Natural killer cell (primary cell): ENCODE data around the gene ETV3. TPM values are rescaled to one million over a fixed set of nuclear protein-coding genes. Genes with fewer than 3 reads are reported as not detected.
"Not testable (repeated sequence)": the region's sequence is repeated elsewhere in the genome, so short reads cannot be mapped to it uniquely, and the experiment has no call there.

Experiments used
- ATAC-seq, 3 donors: fragments of 150-1000 bp in 2 of 3; fragments of 200-7000 bp in 1 of 3; cut with Tn5 transposase; 1 replicate in 1 of 3; 2 replicates in 2 of 3; pipeline ENCODE4 v1.10.0; 2021; ENCODE audit warnings: mild to moderate bottlenecking in 2 of 3, moderate library complexity in 2 of 3
- DNase-seq, 2 donors: peaks; one replicate each; pipeline versions ENCODE4 v3.0.0 to v3.0.0-alpha.2; 2013 to 2021; ENCODE audit warnings: mixed read lengths in 1 of 2
- H3K27ac ChIP-seq: one replicate; pipeline ENCODE4 v1.5.1; 2013; ENCODE audit warnings: mild to moderate bottlenecking, low read length
- H3K27me3 ChIP-seq: one replicate; pipeline ENCODE4 v1.6.1; 2013; ENCODE audit warnings: low read length; ENCODE audit not compliant: control insufficient read depth, insufficient read depth
- H3K36me3 ChIP-seq: one replicate; pipeline ENCODE4 v1.6.1; 2013; ENCODE audit warnings: low read length; ENCODE audit not compliant: control insufficient read depth, insufficient read depth
- H3K4me1 ChIP-seq: one replicate; pipeline ENCODE4 v1.6.1; 2013; ENCODE audit warnings: low read length; ENCODE audit not compliant: control insufficient read depth, insufficient read depth
- H3K4me3 ChIP-seq: one replicate; pipeline ENCODE4 v1.5.1; 2013; ENCODE audit warnings: low read length
- H3K9me3 ChIP-seq: one replicate; pipeline ENCODE4 v1.6.1; 2013; ENCODE audit warnings: low read length; ENCODE audit not compliant: control insufficient read depth, insufficient read depth
- H3K27ac Mint-ChIP-seq, 2 donors: one replicate each; pipeline ENCODE4 v1.8.0; 2022; ENCODE audit warnings: mild to moderate bottlenecking in 2 of 2, mixed read lengths in 2 of 2, moderate library complexity in 1 of 2
- H3K27me3 Mint-ChIP-seq, 2 donors: one replicate each; pipeline ENCODE4 v1.8.0; 2022; ENCODE audit warnings: low read depth in 2 of 2, mixed read lengths in 2 of 2
- H3K36me3 Mint-ChIP-seq: one replicate; pipeline ENCODE4 v1.8.0; 2022; ENCODE audit warnings: mixed read lengths
- H3K4me1 Mint-ChIP-seq, 2 donors: one replicate each; pipeline ENCODE4 v1.8.0; 2022; ENCODE audit warnings: mixed read lengths in 2 of 2
- H3K4me3 Mint-ChIP-seq: one replicate; pipeline ENCODE4 v1.8.0; 2022; ENCODE audit warnings: mild to moderate bottlenecking, moderate library complexity, mixed read lengths
- H3K9me3 Mint-ChIP-seq, 2 donors: one replicate each; pipeline ENCODE4 v1.8.0; 2022; ENCODE audit warnings: mixed read lengths in 2 of 2
- CTCF ChIP-seq: fragments of 200-600 bp; IDR thresholded peaks from one replicate; pipeline ENCODE4 v1.8.0; 2022; ENCODE audit warnings: antibody characterized with exemption
- WGBS: methylation state at CpG from one replicate; pipeline ENCODE4 v1.1.7; 2013; ENCODE audit warnings: missing lambda C conversion rate; ENCODE audit not compliant: insufficient coverage; 5-methylcytosine and 5-hydroxymethylcytosine counted together
- intact Hi-C: fragments of 100-400 bp; cut with micrococcal nuclease; formaldehyde crosslinking; loops from one replicate; pipeline ENCODE4 v1.14.2; 2022
- total RNA-seq, 4 donors: library from RNA; stranded (reverse); fragments of 120-200 nt in 1 of 4; gene quantifications; one replicate each; pipeline versions ENCODE4 v1.2.3 to v1.2.4, GENCODE V29; 2013 to 2022

ETV3 gene
- total RNA-seq, 3 donors from 2014 or later (not counting 1 experiment from before 2014, with no cell fraction given) = 58.3 to 101 (median 76.6) TPM

- Histone ChIP-seq H3K4me1 (peaks cover 3% of the 10 kb centered on the region), H3K27ac (no peak overlapping the region), H3K4me3 (no peak overlapping the region), H3K9me3 (no peaks in the 10 kb centered on the region), H3K27me3 (peaks cover 2% of the 10 kb centered on the region), H3K36me3 (no peaks in the 10 kb centered on the region)
- Mint-ChIP-seq H3K27ac (no peak overlapping the region), H3K9me3 (no peaks in the 10 kb centered on the region), H3K4me3 (no peak overlapping the region), H3K36me3 (no peaks in the 10 kb centered on the region), H3K4me1 (no peaks in the 10 kb centered on the region), H3K27me3 (peaks cover 0 to 21% of the 10 kb centered on the region in 2 donors)
- no peak for DNase-seq
- TF ChIP-seq CTCF = no peak
- intact Hi-C loops = no loop called here
- WGBS = 43% methylated on average over 6 of the region's 6 CpGs
- no peak for ATAC-seq
Observed at GRCh38 chr1:157176591-157177121, 38.5 kb upstream of the ETV3 start.

DNA sequence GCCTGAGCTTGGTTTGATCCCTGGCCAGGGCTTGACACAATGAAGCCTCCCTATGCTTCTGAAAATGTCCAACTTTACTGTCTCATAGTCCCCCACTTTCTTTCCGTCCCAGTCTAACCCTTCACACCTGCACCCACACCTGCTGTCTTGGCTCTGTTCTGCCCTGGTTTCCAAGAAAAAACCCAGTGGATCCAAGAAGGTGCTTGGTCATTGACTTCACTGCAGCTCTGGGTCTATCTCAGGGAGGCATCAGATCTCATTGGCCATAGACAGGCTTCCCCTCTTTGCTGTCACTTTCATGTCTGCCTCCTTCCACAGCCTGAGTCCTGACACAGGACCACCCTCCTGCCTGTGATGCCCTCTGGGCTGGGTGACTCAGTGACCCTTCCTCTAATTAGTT is 37.8 kb upstream of the ETV3 start:
- Mint-ChIP-seq H3K4me1 (no peaks in the 10 kb centered on the region), H3K9me3 (no peaks in the 10 kb centered on the region), H3K27me3 (peaks cover 0 to 18% of the 10 kb centered on the region in 2 donors), H3K27ac (no peak overlapping the region), H3K4me3 (no peak overlapping the region), H3K36me3 (no peaks in the 10 kb centered on the region)
- ATAC-seq = no peak
- no peak for DNase-seq
- no peak for TF ChIP-seq CTCF
- 74% methylated on average over 1 of the region's 1 CpG for WGBS
- Histone ChIP-seq H3K4me1 (peaks cover 3% of the 10 kb centered on the region), H3K27me3 (peaks cover 2% of the 10 kb centered on the region), H3K9me3 (no peaks in the 10 kb centered on the region), H3K4me3 (no peak overlapping the region), H3K27ac (no peak overlapping the region), H3K36me3 (no peaks in the 10 kb centered on the region)
- intact Hi-C loops = no loop called here

DNA sequence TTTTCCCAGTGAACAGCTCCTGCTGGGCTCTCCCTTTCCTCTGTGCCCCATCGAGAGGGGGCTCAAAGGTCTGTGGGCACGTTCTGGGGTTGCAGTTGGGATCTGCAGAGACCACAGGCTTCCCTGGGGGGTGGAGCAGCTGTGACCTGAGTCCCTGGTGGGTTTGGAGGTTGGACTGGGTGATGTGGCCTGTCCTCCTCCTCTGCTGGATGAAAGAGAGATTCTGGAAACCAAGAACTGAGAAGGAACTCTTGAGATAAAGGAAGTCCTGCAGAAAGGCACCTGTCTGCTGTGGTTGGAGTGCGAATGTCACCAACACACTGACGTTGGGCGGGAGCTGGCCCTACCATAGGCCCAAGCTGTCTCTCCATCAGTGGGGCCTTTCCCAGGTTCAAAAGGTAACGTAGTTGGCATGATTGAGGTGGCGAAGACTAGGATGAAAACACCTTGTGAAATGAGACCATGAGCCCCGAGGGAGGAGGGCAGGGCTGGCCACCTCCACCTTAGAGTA is 35.8 kb upstream of the ETV3 start:
- no peaks in the 10 kb centered on the region for H3K36me3 ChIP-seq
- peaks cover 3% of the 10 kb centered on the region for H3K4me1 ChIP-seq
- Mint-ChIP-seq H3K27ac (no peak overlapping the region), H3K4me1 (no peaks in the 10 kb centered on the region), H3K9me3 (no peaks in the 10 kb centered on the region), H3K4me3 (no peak overlapping the region), H3K36me3 (no peaks in the 10 kb centered on the region), H3K27me3 (peaks cover 7 to 15% of the 10 kb centered on the region in 2 donors)
- no peak for ATAC-seq
- no peak overlapping the region for H3K4me3 ChIP-seq
- no peak overlapping the region for H3K27ac ChIP-seq
- no peak for TF ChIP-seq CTCF
- no peaks in the 10 kb centered on the region for H3K9me3 ChIP-seq
- intact Hi-C loops = no loop called here
- no peak for DNase-seq
- no peaks in the 10 kb centered on the region for H3K27me3 ChIP-seq
- 45% methylated on average over 8 of the region's 8 CpGs for WGBS

DNA sequence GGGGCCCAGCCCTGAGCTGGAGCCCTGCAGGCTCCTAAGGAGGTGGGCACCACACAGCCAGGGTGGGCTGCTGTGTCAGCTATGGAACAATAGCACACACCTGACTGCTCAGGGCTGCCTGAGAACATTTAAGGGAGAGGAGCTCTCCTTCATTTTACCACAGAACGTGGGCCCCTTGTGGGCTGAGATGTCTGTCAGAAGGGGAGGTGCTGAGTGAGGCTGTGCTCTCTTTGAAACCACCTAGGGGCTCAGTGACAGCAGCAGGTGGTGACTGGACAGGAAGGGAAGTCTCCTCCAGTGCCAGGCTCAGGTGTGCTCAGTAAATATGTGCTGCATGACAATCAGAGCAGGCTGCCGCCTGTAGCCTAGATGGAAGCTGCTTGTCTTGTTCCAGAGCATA is 35.0 kb upstream of the ETV3 start:
- H3K9me3 Mint-ChIP-seq, H3K9me3 ChIP-seq, H3K36me3 ChIP-seq, H3K4me1 Mint-ChIP-seq, H3K4me1 ChIP-seq, H3K4me3 Mint-ChIP-seq, ATAC-seq, H3K27me3 ChIP-seq, H3K27ac Mint-ChIP-seq, H3K36me3 Mint-ChIP-seq, H3K4me3 ChIP-seq, H3K27ac ChIP-seq, intact Hi-C loops, DNase-seq: not testable (repeated sequence)
- WGBS = 45% methylated on average over 2 of the region's 2 CpGs
- peaks cover 8 to 12% of the 10 kb centered on the region in 2 donors for H3K27me3 Mint-ChIP-seq

GRCh38 chr1:157172591-157172990 is 34.4 kb upstream of the ETV3 start:
- intact Hi-C loops, H3K27ac ChIP-seq, H3K4me1 Mint-ChIP-seq, H3K36me3 Mint-ChIP-seq, H3K27me3 Mint-ChIP-seq, H3K27me3 ChIP-seq, H3K4me1 ChIP-seq, H3K27ac Mint-ChIP-seq, H3K4me3 Mint-ChIP-seq, H3K9me3 Mint-ChIP-seq, ATAC-seq, H3K4me3 ChIP-seq, H3K36me3 ChIP-seq, DNase-seq, H3K9me3 ChIP-seq: not testable (repeated sequence)
- WGBS = 75% methylated on average over 1 of the region's 2 CpGs
